A549 (cell line): ENCODE results near the gene SETMAR. TPM values are rescaled to one million over a fixed set of nuclear protein-coding genes. Genes with fewer than 3 reads are reported as not detected.

Experiments
- ATAC-seq, 2 experiments: fragments of 200-7000 bp in 1 of 2; fragments of >200 bp in 1 of 2; cut with Nextera tagmentation in 1 of 2; cut with Tn5 transposase in 1 of 2; 3 replicates each; pipeline versions ENCODE4 v1.8.0 to v1.9.1; 2018 to 2020; ENCODE audit warnings: mild to moderate bottlenecking in 1 of 2, moderate library complexity in 1 of 2
- CTCF ChIA-PET: fragments of 300-600 bp; sonication (Branson Sonifier 250); formaldehyde crosslinking; extraction: SDS; loops from one replicate; lab custom pipeline; 2021; ENCODE audit warnings: antibody characterized with exemption, inconsistent platforms; lab: Yijun Ruan, JAX
- POLR2A ChIA-PET: fragments of 350-600 bp; formaldehyde crosslinking; extraction: SDS; loops from one replicate; lab custom pipeline; 2021; ENCODE audit warnings: antibody characterized with exemption, inconsistent platforms; lab: Yijun Ruan, JAX
- DNase-seq, 2 experiments: peaks; one replicate each; pipeline versions ENCODE4 v3.0.0 to v3.0.0-alpha.2; 2011 to 2016; ENCODE audit warnings: low read depth in 1 of 2, low spot score in 1 of 2
- FAIRE-seq: peaks from 2 replicates; lab custom pipeline; 2011; peaks lifted over from hg19 to GRCh38; lab: Jason Lieb, UNC
- H3K27ac ChIP-seq, 2 experiments: fragments of >200 bp; sonication (Bioruptor Twin); formaldehyde crosslinking; 3 replicates each; pipeline ENCODE4 v1.5.1; 2016 to 2017
- H3K4me1 ChIP-seq: fragments of >200 bp; sonication (Bioruptor Twin); formaldehyde crosslinking; 3 replicates; pipeline ENCODE4 v1.6.1; 2016
- H3K4me2 ChIP-seq: fragments of >200 bp; sonication (Bioruptor Twin); formaldehyde crosslinking; 3 replicates; pipeline ENCODE4 v1.6.1; 2016
- H3K4me3 ChIP-seq: fragments of >200 bp; sonication (Bioruptor Twin); formaldehyde crosslinking; 3 replicates; pipeline ENCODE4 v1.5.1; 2016
- H3K9me3 ChIP-seq: fragments of >200 bp; sonication (Bioruptor Twin); formaldehyde crosslinking; 3 replicates; pipeline ENCODE4 v1.6.1; 2016
- BCL3 ChIP-seq: fragments of >200 bp; sonication (Bioruptor Twin); formaldehyde crosslinking; IDR thresholded peaks from 3 replicates; pipeline ENCODE4 v1.6.1; 2016
- BHLHE40 ChIP-seq: IDR thresholded peaks from 2 replicates; pipeline ENCODE4 v1.6.1; 2012; ENCODE audit warnings: low read depth, low read length, inconsistent platforms
- CBX8 ChIP-seq: fragments of 200-600 bp; sonication (generic); IDR thresholded peaks from 2 replicates; pipeline ENCODE4 v1.6.1; 2016
- CEBPB ChIP-seq, 2 experiments: fragments of >200 bp in 1 of 2; sonication (Bioruptor Twin) in 1 of 2; formaldehyde crosslinking in 1 of 2; IDR thresholded peaks; 2 replicates each; pipeline ENCODE4 v1.6.1; 2012 to 2016
- CHD4 ChIP-seq: fragments of 200-600 bp; sonication (generic); IDR thresholded peaks from 2 replicates; pipeline ENCODE4 v1.6.1; 2016; ENCODE audit warnings: antibody characterized with exemption, mild to moderate bottlenecking, borderline replicate concordance
- CTCF ChIP-seq: fragments of >200 bp; sonication (Bioruptor Twin); formaldehyde crosslinking; IDR thresholded peaks from 3 replicates; pipeline ENCODE4 v1.5.1; 2016
- EHMT2 ChIP-seq: fragments of 200-600 bp; sonication (generic); IDR thresholded peaks from 2 replicates; pipeline ENCODE4 v1.6.1; 2016; ENCODE audit warnings: antibody characterized with exemption, low read depth, mild to moderate bottlenecking, moderate library complexity
- FOSL2 ChIP-seq, 2 experiments: fragments of 450-650 bp in 1 of 2; fragments of >200 bp in 1 of 2; sonication (Bioruptor Twin) in 1 of 2; formaldehyde crosslinking; IDR thresholded peaks; 2 replicates each; pipeline versions ENCODE4 v1.5.0 to v1.6.1; 2016 to 2020; ENCODE audit warnings: mild to moderate bottlenecking in 1 of 2, moderate library complexity in 1 of 2
- FOXS1 ChIP-seq: fragments of 250-450 bp; sonication (Bioruptor Pico); IDR thresholded peaks from 2 replicates; pipeline ENCODE4 v1.5.0; 2020; ENCODE audit warnings: mild to moderate bottlenecking, moderate library complexity
- GATA3 ChIP-seq: IDR thresholded peaks from 2 replicates; pipeline ENCODE4 v1.6.1; 2012; ENCODE audit warnings: borderline replicate concordance
- HEYL ChIP-seq: fragments of 250-450 bp; sonication (Bioruptor Pico); IDR thresholded peaks from 2 replicates; pipeline ENCODE4 v1.8.0; 2021; ENCODE audit warnings: mild to moderate bottlenecking, moderate library complexity
- HMGXB4 ChIP-seq: fragments of 250-450 bp; sonication (Bioruptor Pico); IDR thresholded peaks from 2 replicates; pipeline ENCODE4 v1.5.0; 2021; ENCODE audit warnings: mild to moderate bottlenecking, moderate library complexity, borderline replicate concordance
- HOXA7 ChIP-seq: fragments of 250-450 bp; sonication (Bioruptor Pico); IDR thresholded peaks from 2 replicates; pipeline ENCODE4 v1.5.0; 2020; ENCODE audit warnings: mild to moderate bottlenecking, moderate library complexity
- KDM1A ChIP-seq: fragments of 200-600 bp; sonication (generic); IDR thresholded peaks from 2 replicates; pipeline ENCODE4 v1.6.1; 2016; ENCODE audit warnings: low read depth, mild to moderate bottlenecking
- MAFK ChIP-seq: fragments of 450-650 bp; IDR thresholded peaks from 2 replicates; pipeline ENCODE4 v1.6.1; 2014; ENCODE audit not compliant: partially characterized antibody
- PHF8 ChIP-seq: fragments of 200-600 bp; sonication (generic); IDR thresholded peaks from 2 replicates; pipeline ENCODE4 v1.6.1; 2016; ENCODE audit warnings: low read depth, mild to moderate bottlenecking, antibody characterized with exemption, moderate library complexity, borderline replicate concordance
- POLR2A ChIP-seq: IDR thresholded peaks from 2 replicates; pipeline ENCODE4 v1.6.1; 2012; ENCODE audit warnings: mild to moderate bottlenecking, low read length
- RAD21 ChIP-seq, 2 experiments: fragments of >200 bp in 1 of 2; sonication (Bioruptor Twin) in 1 of 2; formaldehyde crosslinking in 1 of 2; IDR thresholded peaks in 1 of 2; conservative IDR thresholded peaks in 1 of 2; 2 replicates in 1 of 2; 3 replicates in 1 of 2; pipeline ENCODE4 v1.6.1; 2012 to 2018; ENCODE audit warnings: inconsistent platforms in 1 of 2
- RARB ChIP-seq: fragments of 250-450 bp; sonication (Bioruptor Pico); IDR thresholded peaks from 2 replicates; pipeline ENCODE4 v1.8.0; 2021; ENCODE audit warnings: mild to moderate bottlenecking, moderate library complexity
- REST ChIP-seq: fragments of 200-600 bp; sonication (generic); IDR thresholded peaks from 2 replicates; pipeline ENCODE4 v1.6.1; 2016; ENCODE audit warnings: antibody characterized with exemption, mild to moderate bottlenecking, moderate library complexity
- RFX5 ChIP-seq: fragments of 450-650 bp; IDR thresholded peaks from 2 replicates; pipeline ENCODE4 v1.7.1; 2014; ENCODE audit warnings: antibody characterized with exemption, mild to moderate bottlenecking, moderate library complexity
- SREBF2 ChIP-seq: fragments of 450-650 bp; IDR thresholded peaks from 2 replicates; pipeline ENCODE4 v1.6.1; 2014; ENCODE audit warnings: mild to moderate bottlenecking, moderate library complexity
- TFCP2L1 ChIP-seq: fragments of 250-450 bp; sonication (Bioruptor Pico); IDR thresholded peaks from 2 replicates; pipeline ENCODE4 v1.5.0; 2021; ENCODE audit warnings: mild to moderate bottlenecking
- TP53 ChIP-seq: fragments of 250-450 bp; sonication (Bioruptor Pico); IDR thresholded peaks from 2 replicates; pipeline ENCODE4 v1.5.0; 2021; ENCODE audit warnings: mild to moderate bottlenecking, moderate library complexity
- USF2 ChIP-seq: fragments of 450-650 bp; IDR thresholded peaks from 2 replicates; pipeline ENCODE4 v1.6.1; 2014; ENCODE audit warnings: antibody characterized with exemption
- WGBS: methylation state at CpG from one replicate; pipeline ENCODE4 v1.1.6; 2017; ENCODE audit errors: missing lambda C conversion rate; 5-methylcytosine and 5-hydroxymethylcytosine counted together
- polyA plus RNA-seq, 4 experiments: library from polyadenylated mRNA; depleted of rRNA in 3 of 4; stranded (reverse); fragments of >200 nt; fragmentation: RNase III in 1 of 4; extraction: RNeasy Plus Mini Kit Qiagen cat#74134 plus additional on column Dnase treatment in 1 of 4; gene quantifications; 2 replicates in 3 of 4; 3 replicates in 1 of 4; pipeline ENCODE4 v1.2.3, GENCODE V29; 2011 to 2017

SETMAR gene
- polyA plus RNA-seq, 2 of the 4 experiments (the other 2 are of a cell fraction): 7.2 to 12.3 TPM

GRCh38 chr3:4279516-4280105, 23.6 kb upstream of the SETMAR start:
- Histone ChIP-seq H3K27ac (no peak overlapping the region), H3K9me3 (no peaks in the 10 kb centered on the region), H3K4me1 (no peaks in the 10 kb centered on the region), H3K4me2 (no peak overlapping the region), H3K4me3 (no peak overlapping the region)
- ChIA-PET POLR2A (no interaction called here), CTCF (interaction anchor here (0.6 to 2.7 kb wide), 2 partner anchors 8 to 237 kb away, joined by 3 to 9 read pairs; no protein-coding TSS in a partner anchor)
- ATAC-seq (no peak), DNase-seq (no peak), FAIRE-seq (no peak)
- TF ChIP-seq POLR2A (no peak), BHLHE40 (no peak), HMGXB4 (CRISPR knock-in tag) (no peak), TP53 (CRISPR knock-in tag) (no peak), RAD21 (conservative IDR thresholded peaks at IDR 0.05 in 1 of 2, IDR thresholded peaks at IDR 0.05 in 1 of 2) (no peak), RARB (CRISPR knock-in tag) (no peak), HOXA7 (CRISPR knock-in tag) (no peak), HEYL (CRISPR knock-in tag) (no peak), USF2 (no peak), PHF8 (no peak), CTCF (no peak), TFCP2L1 (no peak), CHD4 (no peak), EHMT2 (no peak), FOSL2 (IDR thresholded peaks at IDR 0.05) (no peak), FOSL2 (CRISPR knock-in tag; IDR thresholded peaks at IDR 0.05) (no peak), REST (no peak), MAFK (no peak)
- WGBS: 60% methylated on average over 2 of the region's 2 CpGs

- POLR2A ChIA-PET: no interaction called here
- CTCF ChIA-PET: interaction anchor here (2.7 kb wide), 1 partner anchor 10 kb away, joined by 9 read pairs; no protein-coding TSS in a partner anchor
- Histone ChIP-seq H3K9me3 (no peaks in the 10 kb centered on the region), H3K27ac (no peak overlapping the region), H3K4me1 (no peaks in the 10 kb centered on the region), H3K4me2 (no peak overlapping the region), H3K4me3 (no peak overlapping the region)
- 21% methylated on average over 2 of the region's 2 CpGs for WGBS
- DNase-seq: no peak
- ATAC-seq: no peak
- no peak for FAIRE-seq
- TF ChIP-seq SREBF2 (no peak), CBX8 (no peak), BCL3 (no peak), GATA3 (no peak), KDM1A (no peak), RFX5 (no peak), FOXS1 (CRISPR knock-in tag) (no peak), CEBPB (IDR thresholded peaks at IDR 0.05) (no peak)
- TF ChIP-seq, all 56 proteins: peak for 0
Measured at GRCh38 chr3:4281991-4282390, 21.2 kb upstream of the SETMAR start.
